Endothelial cell of umbilical vein (primary cell): ENCODE results near the gene COL28A1. TPM values are rescaled to one million over a fixed set of nuclear protein-coding genes. Genes with fewer than 3 reads are reported as not detected.

Source experiments
- BruUV-seq: library from RNA; stranded (reverse); fragments of 400-500 nt; replicated peaks from 2 replicates; lab custom pipeline; 2021; lab: Mats Ljungman, UMichigan
- CTCF ChIA-PET: fragments of 300-600, 350-600 bp; sonication (Branson Sonifier 250); formaldehyde crosslinking; loops from one replicate; lab custom pipeline; 2021; ENCODE audit warnings: antibody characterized with exemption, inconsistent platforms; lab: Charles Lee
- POLR2A ChIA-PET: fragments of 300-600, 350-600 bp; sonication (Branson Sonifier 250); formaldehyde crosslinking; loops from one replicate; lab custom pipeline; 2021; ENCODE audit warnings: antibody characterized with exemption, inconsistent platforms; lab: Charles Lee
- DNase-seq: peaks from one replicate; pipeline ENCODE4 v3.0.0-alpha.2; 2011; ENCODE audit warnings: low read depth, low spot score
- FAIRE-seq: peaks from 2 replicates; lab custom pipeline; 2011; peaks lifted over from hg19 to GRCh38; lab: Jason Lieb, UNC
- H2AFZ ChIP-seq: 2 replicates; pipeline ENCODE4 v1.6.0; 2012; ENCODE audit warnings: low read depth, low read length, control low read depth, inconsistent platforms
- H3K27ac ChIP-seq: 2 replicates; pipeline ENCODE4 v1.5.1; 2011; ENCODE audit warnings: low read depth, mild to moderate bottlenecking, control low read depth, low read length, moderate library complexity; ENCODE audit not compliant: insufficient read depth
- H3K27me3 ChIP-seq, 2 experiments: 2 replicates each; pipeline versions ENCODE4 v1.6.0 to v1.6.1; 2011; ENCODE audit warnings: low read length in 2 of 2, mixed read lengths in 1 of 2; ENCODE audit not compliant: control insufficient read depth in 2 of 2, insufficient read depth in 2 of 2
- H3K36me3 ChIP-seq, 2 experiments: 2 replicates in 1 of 2; 3 replicates in 1 of 2; pipeline ENCODE4 v1.5.1; 2011; ENCODE audit warnings: low read length in 2 of 2, mild to moderate bottlenecking in 1 of 2, moderate library complexity in 1 of 2; ENCODE audit not compliant: control insufficient read depth in 2 of 2, insufficient read depth in 2 of 2; ENCODE audit errors: extremely low read depth in 1 of 2
- H3K4me1 ChIP-seq: 3 replicates; pipeline ENCODE4 v1.5.1; 2011; ENCODE audit warnings: mild to moderate bottlenecking, low read length; ENCODE audit not compliant: control insufficient read depth, insufficient read depth; ENCODE audit errors: extremely low read depth
- H3K4me2 ChIP-seq: 2 replicates; pipeline ENCODE4 v1.6.1; 2011; ENCODE audit warnings: low read length, control low read depth, mixed read lengths; ENCODE audit not compliant: insufficient read depth
- H3K4me3 ChIP-seq, 3 experiments: fragments of 200-600 bp in 1 of 3; sonication (generic), shearing (Covaris generic) in 1 of 3; replicated peaks in 1 of 3; 2 replicates each; pipeline ENCODE4 v1.5.1; 2011 to 2016; ENCODE audit warnings: control low read depth in 3 of 3, low read length in 3 of 3, mild to moderate bottlenecking in 2 of 3, inconsistent platforms in 1 of 3, low read depth in 1 of 3, moderate library complexity in 1 of 3; ENCODE audit not compliant: insufficient read depth in 1 of 3
- H3K79me2 ChIP-seq: 2 replicates; pipeline ENCODE4 v1.6.0; 2012; ENCODE audit warnings: low read length, inconsistent platforms; ENCODE audit not compliant: control insufficient read depth, insufficient read depth
- H3K9ac ChIP-seq: replicated peaks from 2 replicates; pipeline ENCODE3; 2011; ENCODE audit warnings: low read length, control low read depth; ENCODE audit not compliant: insufficient read depth; ENCODE audit errors: extremely low read depth
- H3K9me1 ChIP-seq: replicated peaks from 3 replicates; pipeline ENCODE4 v1.6.0; 2011; ENCODE audit warnings: mild to moderate bottlenecking, low read length; ENCODE audit not compliant: control insufficient read depth, insufficient read depth; ENCODE audit errors: extremely low read depth
- H3K9me3 ChIP-seq: replicated peaks from 2 replicates; pipeline ENCODE4 v1.5.1; 2012; ENCODE audit warnings: low read length, inconsistent platforms; ENCODE audit not compliant: control insufficient read depth, insufficient read depth
- H4K20me1 ChIP-seq: replicated peaks from 2 replicates; pipeline ENCODE3; 2011; ENCODE audit warnings: mild to moderate bottlenecking, low read length; ENCODE audit not compliant: control insufficient read depth, insufficient read depth; ENCODE audit errors: extremely low read depth
- CTCF ChIP-seq, 2 donors: IDR thresholded peaks; 1 replicate in 1 of 2; 2 replicates in 1 of 2; pipeline ENCODE4 v1.5.1; 2011; ENCODE audit warnings: low read length in 2 of 2, mild to moderate bottlenecking in 2 of 2, moderate library complexity in 2 of 2, control low read depth in 1 of 2, inconsistent platforms in 1 of 2, low read depth in 1 of 2; ENCODE audit not compliant: insufficient read depth in 1 of 2; ENCODE audit errors: extremely low read depth in 1 of 2
- EZH2 ChIP-seq: IDR thresholded peaks from 2 replicates; pipeline ENCODE4 v1.6.1; 2012; ENCODE audit warnings: borderline replicate concordance, low read depth, mild to moderate bottlenecking, moderate library complexity, low read length, inconsistent platforms; ENCODE audit not compliant: severe bottlenecking
- FOS ChIP-seq: IDR thresholded peaks from 2 replicates; pipeline ENCODE4 v1.6.1; 2011; ENCODE audit warnings: mild to moderate bottlenecking, low read length, moderate library complexity, borderline replicate concordance; ENCODE audit not compliant: insufficient read depth
- GATA2 ChIP-seq: IDR thresholded peaks from 2 replicates; pipeline ENCODE4 v1.7.0; 2011; ENCODE audit warnings: low read depth, mild to moderate bottlenecking, moderate library complexity, mixed read lengths, low read length; ENCODE audit not compliant: insufficient read length, insufficient read depth
- JUN ChIP-seq: IDR thresholded peaks from 2 replicates; pipeline ENCODE4 v1.6.1; 2011; ENCODE audit warnings: borderline replicate concordance, low read depth; ENCODE audit not compliant: insufficient read length, insufficient read depth
- MAX ChIP-seq: IDR thresholded peaks from 2 replicates; pipeline ENCODE4 v1.6.1; 2011; ENCODE audit not compliant: insufficient read depth, insufficient read length
- MYC ChIP-seq: IDR thresholded peaks from one replicate; pipeline ENCODE4 v1.6.1; 2011; ENCODE audit warnings: mild to moderate bottlenecking, low read depth, low read length
- POLR2A ChIP-seq: IDR thresholded peaks from 2 replicates; pipeline ENCODE4 v1.6.1; 2012; ENCODE audit warnings: low read depth, mild to moderate bottlenecking, control low read depth, low read length
- POLR2AphosphoS5 ChIP-seq: IDR thresholded peaks from 2 replicates; pipeline ENCODE4 v1.6.1; 2012; ENCODE audit warnings: low read depth, mild to moderate bottlenecking, control low read depth, low read length, moderate library complexity; ENCODE audit not compliant: insufficient read depth
- dilution Hi-C: fragments of 300-500 bp; cut with MboI; formaldehyde crosslinking; loops from one replicate; pipeline ENCODE4 v1.15.0; 2019; ENCODE audit warnings: low sequenced_read_pairs; ENCODE audit not compliant: extremely low pct_ligation_motif_present
- intact Hi-C: fragments of 100-400 bp; cut with micrococcal nuclease; formaldehyde crosslinking; loops from one replicate; pipeline ENCODE4 v1.10.0; 2022
- polyA plus RNA-seq, 4 experiments: library from polyadenylated mRNA; depleted of rRNA in 3 of 4; stranded (reverse) in 3 of 4; unstranded in 1 of 4; fragments of >200 nt; gene quantifications; 2 replicates each; pipeline versions ENCODE4 v1.2.1 to v1.2.3, GENCODE V29; 2011 to 2012; ENCODE audit warnings: missing spikeins in 1 of 4
- total RNA-seq: library from RNA; stranded (reverse); gene quantifications from 2 replicates; pipeline ENCODE4 v1.2.3, GENCODE V29; 2021

The COL28A1 gene
- total and polyA plus RNA-seq, 2 donors (not counting 3 experiments of a cell fraction or from before 2014, with no cell fraction given), result not detected

GRCh38 chr7:7330997-7331396 lies 204.7 kb downstream of the COL28A1 start:
- ChIA-PET CTCF (no interaction called here), POLR2A (no interaction called here)
- Histone ChIP-seq H3K9me1 (no peaks in the 10 kb centered on the region), H3K36me3 (no peaks in the 10 kb centered on the region), H3K4me1 (no peaks in the 10 kb centered on the region), H3K27ac (no peak overlapping the region), H4K20me1 (no peaks in the 10 kb centered on the region), H3K27me3 (no peaks in the 10 kb centered on the region), H3K9me3 (no peaks in the 10 kb centered on the region), H3K4me3 (no peak overlapping the region), H3K79me2 (no peaks in the 10 kb centered on the region), H3K9ac (no peak overlapping the region), H2AFZ (no peak overlapping the region), H3K4me2 (no peak overlapping the region)
- FAIRE-seq, result no peak
- no peak for TF ChIP-seq POLR2A
- TF ChIP-seq CTCF (IDR thresholded peaks at IDR 0.05; ENCODE audit: extremely low read depth in 1 of 2, insufficient read depth in 1 of 2, low read depth in 1 of 2, low read length in 2 of 2), result no peak
- no peak for TF ChIP-seq FOS
- no peak for TF ChIP-seq MYC
- TF ChIP-seq JUN, result no peak
- TF ChIP-seq EZH2, result no peak
- no peak for TF ChIP-seq GATA2
- TF ChIP-seq MAX, result no peak
- no peak for TF ChIP-seq POLR2AphosphoS5
- BruUV-seq, result no TSS peak
- intact Hi-C loops (no loop called here), dilution Hi-C loops (no loop called here)
- DNase-seq, result no peak
